Neural crest cell (in vitro differentiated cells): Measurements from ENCODE around the gene PPP1R1B. TPM values are rescaled to one million over a fixed set of nuclear protein-coding genes. Genes with fewer than 3 reads are reported as not detected.

ENCODE experiments used
- DNase-seq: peaks from one replicate; pipeline ENCODE4 v3.0.0; 2021; ENCODE audit warnings: low read depth, mixed read lengths, low spot score
- H3K27ac Mint-ChIP-seq: one replicate; pipeline ENCODE4 v1.8.0; 2021; ENCODE audit warnings: mild to moderate bottlenecking, mixed read lengths; ENCODE audit not compliant: unreplicated experiment
- H3K27me3 Mint-ChIP-seq: 2 replicates; pipeline ENCODE4 v1.8.0; 2021; ENCODE audit warnings: low read depth, mild to moderate bottlenecking, mixed read lengths
- H3K36me3 Mint-ChIP-seq: 2 replicates; pipeline ENCODE4 v1.8.0; 2021; ENCODE audit warnings: low read depth, mild to moderate bottlenecking, mixed read lengths
- H3K4me1 Mint-ChIP-seq: 2 replicates; pipeline ENCODE4 v1.8.0; 2021; ENCODE audit warnings: mixed read lengths
- H3K4me3 Mint-ChIP-seq: one replicate; pipeline ENCODE4 v1.8.0; 2021; ENCODE audit warnings: mild to moderate bottlenecking, mixed read lengths
- H3K9me3 Mint-ChIP-seq: 2 replicates; pipeline ENCODE4 v1.8.0; 2021; ENCODE audit warnings: mixed read lengths
- CTCF ChIP-seq: fragments of 200-600 bp; sonication (generic); conservative IDR thresholded peaks from 2 replicates; pipeline ENCODE4 v1.5.0; 2021; ENCODE audit warnings: antibody characterized with exemption, mild to moderate bottlenecking
- total RNA-seq: library from RNA; stranded (reverse); gene quantifications from 2 replicates; pipeline ENCODE4 v1.2.1, GENCODE V29; 2021

The PPP1R1B gene
- total RNA-seq, 1 donor from 2014 or later, result not detected

GRCh38 chr17:39660011-39660360, 33.2 kb downstream of the PPP1R1B start:
- peaks cover 6% of the 10 kb centered on the region for H3K27me3 Mint-ChIP-seq
- H3K9me3 Mint-ChIP-seq, result no peaks in the 10 kb centered on the region
- no peaks in the 10 kb centered on the region for H3K36me3 Mint-ChIP-seq
- H3K4me3 Mint-ChIP-seq, result no peak overlapping the region
- peaks cover 10% of the 10 kb centered on the region for H3K4me1 Mint-ChIP-seq
- no peak for DNase-seq
- H3K27ac Mint-ChIP-seq, result no peak overlapping the region
- no peak for TF ChIP-seq CTCF

DNA sequence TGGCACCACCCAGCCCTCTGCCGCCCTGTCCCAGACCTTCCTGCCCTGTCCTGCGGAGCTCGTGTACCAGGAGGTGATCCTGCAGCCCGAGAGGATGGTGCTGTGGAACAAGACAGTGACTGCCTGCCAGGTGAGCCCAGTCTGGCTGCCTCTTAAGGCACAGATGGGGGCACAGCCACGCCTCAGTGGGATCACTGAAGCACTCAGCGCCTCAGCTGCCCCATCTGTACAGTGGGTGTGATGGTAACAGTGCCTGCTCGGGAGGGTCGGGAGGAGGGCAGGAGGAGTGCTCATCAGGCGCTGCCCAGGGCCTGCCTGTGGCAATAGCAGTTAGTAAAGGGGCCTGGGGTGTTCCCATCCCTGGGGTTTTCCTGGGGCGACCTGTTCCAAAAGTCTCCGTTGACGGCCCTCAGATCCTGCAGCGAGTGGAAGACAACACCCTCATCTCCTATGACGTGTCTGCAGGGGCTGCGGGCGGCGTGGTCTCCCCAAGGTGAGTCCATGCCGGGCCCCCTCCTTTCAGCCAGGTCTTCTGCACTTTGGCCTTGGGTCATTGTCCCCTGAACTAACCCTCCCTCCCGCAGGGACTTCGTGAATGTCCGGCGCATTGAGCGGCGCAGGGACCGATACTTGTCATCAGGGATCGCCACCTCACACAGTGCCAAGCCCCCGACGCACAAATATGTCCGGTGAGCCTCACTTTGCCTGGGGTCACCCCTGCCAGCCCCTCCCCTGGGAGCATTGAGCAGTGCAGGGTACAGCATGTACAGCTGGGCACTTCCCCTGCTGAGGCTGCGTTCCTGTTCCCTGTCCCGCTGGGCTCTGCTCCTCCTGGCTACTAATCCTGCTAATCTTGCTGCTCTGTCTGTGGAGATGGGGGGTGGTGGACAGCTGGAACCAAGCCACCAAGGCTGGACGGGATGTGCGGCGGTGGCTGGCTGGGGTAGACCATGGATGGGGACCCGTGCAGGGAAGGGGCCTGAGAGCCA, 33.9 kb downstream of the PPP1R1B start:
- Mint-ChIP-seq H3K27me3 (peaks cover 13% of the 10 kb centered on the region), H3K27ac (no peak overlapping the region), H3K4me3 (no peak overlapping the region), H3K4me1 (peaks cover 4% of the 10 kb centered on the region), H3K36me3 (no peaks in the 10 kb centered on the region), H3K9me3 (no peaks in the 10 kb centered on the region)
- no peak for TF ChIP-seq CTCF
- no peak for DNase-seq

GRCh38 chr17:39661744-39662541, 35.2 kb downstream of the PPP1R1B start:
- TF ChIP-seq CTCF, result no peak
- Mint-ChIP-seq H3K4me3 (no peak overlapping the region), H3K27me3 (peaks cover 25% of the 10 kb centered on the region), H3K9me3 (no peaks in the 10 kb centered on the region), H3K36me3 (no peaks in the 10 kb centered on the region), H3K4me1 (peaks cover 8% of the 10 kb centered on the region), H3K27ac (no peak overlapping the region)
- no peak for DNase-seq

GRCh38 chr17:39662551-39663339, 36.0 kb downstream of the PPP1R1B start:
- H3K27ac Mint-ChIP-seq, result no peak overlapping the region
- no peaks in the 10 kb centered on the region for H3K9me3 Mint-ChIP-seq

More at GRCh38 chr17:39662551-39663339, 36.0 kb downstream of the PPP1R1B start:
- Mint-ChIP-seq H3K4me1 (peaks cover 9% of the 10 kb centered on the region), H3K4me3 (no peak overlapping the region), H3K36me3 (no peaks in the 10 kb centered on the region), H3K27me3 (peaks cover 32% of the 10 kb centered on the region)
- no peak for TF ChIP-seq CTCF
- no peak for DNase-seq
